HG03342 (cell line): Measurements from ENCODE around the gene CIB2.
"Not testable (repeated sequence)": the region's sequence is repeated elsewhere in the genome, so short reads cannot be mapped to it uniquely, and the experiment has no call there.

Source experiments
- ATAC-seq: cut with Tn5 transposase; IDR thresholded peaks from one replicate; pipeline ENCODE4 v1.9.1; 2021; ENCODE audit warnings: mild to moderate bottlenecking, moderate library complexity; ENCODE audit not compliant: unreplicated experiment

The CIB2 gene

GRCh38 chr15:78131295-78132061 lies at the start of gene CIB2:
CIB2 (minus strand) TSS chr15:78131445; CDS start chr15:78131215, 230 bp downstream.
- peak; percentile 79 for ATAC-seq

- ATAC-seq = no peak
Observed at GRCh38 chr15:78179906-78180305, 48.7 kb upstream of the CIB2 start.

- no peak for ATAC-seq
Observed at GRCh38 chr15:78179286-78179840, 48.1 kb upstream of the CIB2 start.

DNA sequence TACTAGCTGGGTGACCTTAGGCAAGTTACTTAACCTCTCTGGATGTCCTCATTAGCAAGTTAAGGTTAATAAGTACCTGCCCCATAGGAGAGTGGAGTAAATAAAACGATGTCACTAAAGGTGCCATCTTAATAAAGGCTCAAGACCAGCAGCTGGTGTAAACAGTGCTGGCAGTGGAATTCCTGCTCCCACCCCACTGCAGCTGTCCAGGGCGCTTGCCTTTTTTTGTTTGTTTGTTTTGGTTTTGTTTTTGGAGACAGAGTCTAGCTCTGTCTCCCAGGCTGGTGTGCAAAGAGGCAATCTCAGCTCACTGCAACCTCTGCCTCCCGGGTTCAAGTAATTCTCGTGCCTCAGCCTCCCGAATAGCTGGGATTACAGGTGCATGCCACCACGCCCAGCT lies 46.8 kb upstream of the CIB2 start:
- no peak for ATAC-seq

- no peak for ATAC-seq
Observed at GRCh38 chr15:78177447-78177873, 46.2 kb upstream of the CIB2 start.

GRCh38 chr15:78175330-78175729 lies 44.1 kb upstream of the CIB2 start:
- ATAC-seq = no peak

GRCh38 chr15:78174401-78174800 lies 43.2 kb upstream of the CIB2 start:
- ATAC-seq = no peak

DNA sequence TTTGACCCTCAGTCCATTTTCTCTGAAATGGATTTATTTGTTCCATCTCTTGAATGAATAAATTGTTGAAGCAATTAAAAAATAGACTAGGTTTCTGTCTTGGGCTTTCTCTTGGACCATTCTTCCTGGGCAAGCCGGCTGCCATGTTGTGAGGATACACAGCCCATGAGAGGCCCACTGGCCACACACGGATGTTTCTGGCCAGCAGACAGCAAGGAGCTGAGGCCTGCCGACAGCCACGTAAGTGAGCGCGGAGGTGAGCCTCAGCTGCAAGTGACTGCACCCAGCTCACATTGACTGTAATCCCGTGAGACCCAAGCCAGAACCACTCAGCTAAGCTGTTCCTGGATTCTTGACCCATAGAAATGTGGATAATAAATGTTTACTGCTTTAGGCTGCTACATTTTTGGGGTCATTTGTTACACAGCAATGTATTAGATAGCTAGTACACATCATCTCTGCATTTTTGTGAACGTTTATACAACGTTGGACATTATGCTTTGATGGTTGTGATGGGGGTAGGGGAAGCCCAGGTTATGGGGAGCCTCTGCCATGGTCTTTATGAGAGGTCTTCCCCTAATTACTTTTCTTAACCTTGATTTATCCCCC lies 40.7 kb upstream of the CIB2 start:
- ATAC-seq = no peak

- peak; percentile 70 for ATAC-seq
Observed at GRCh38 chr15:78170848-78171773, 39.9 kb upstream of the CIB2 start.

GRCh38 chr15:78168608-78169007 lies 37.4 kb upstream of the CIB2 start:
- no peak for ATAC-seq

DNA sequence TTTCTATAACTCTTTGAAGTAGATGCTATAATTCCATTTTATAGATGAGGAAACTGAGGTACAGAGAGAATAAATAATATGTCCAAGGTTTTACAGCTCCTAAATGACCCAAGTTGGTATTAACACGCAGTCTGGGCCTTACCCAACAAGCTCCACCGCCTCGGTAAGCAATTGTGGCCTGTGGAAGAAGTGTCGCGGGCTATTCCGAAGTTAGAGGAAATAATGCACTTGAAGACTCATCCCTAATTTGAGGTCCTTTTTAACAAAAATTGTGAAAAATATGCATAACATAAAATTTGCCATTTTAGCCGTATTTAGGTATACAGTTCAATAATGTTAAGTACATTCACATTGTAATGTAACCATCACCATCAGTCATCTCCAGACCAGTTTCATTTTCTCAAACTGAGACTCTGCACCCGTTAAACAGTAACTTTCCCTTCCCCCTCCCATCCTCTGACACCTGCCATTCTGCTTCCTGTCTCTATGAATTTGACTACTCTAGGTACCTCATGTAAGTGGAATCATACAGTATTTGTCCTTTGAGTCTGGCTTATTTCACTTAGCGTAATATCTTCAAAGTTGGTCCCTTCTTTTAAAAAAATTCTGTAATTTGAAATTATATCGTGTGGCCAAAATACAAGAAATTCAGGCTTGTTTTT lies 36.1 kb upstream of the CIB2 start:
- ATAC-seq = peak; percentile 74

DNA sequence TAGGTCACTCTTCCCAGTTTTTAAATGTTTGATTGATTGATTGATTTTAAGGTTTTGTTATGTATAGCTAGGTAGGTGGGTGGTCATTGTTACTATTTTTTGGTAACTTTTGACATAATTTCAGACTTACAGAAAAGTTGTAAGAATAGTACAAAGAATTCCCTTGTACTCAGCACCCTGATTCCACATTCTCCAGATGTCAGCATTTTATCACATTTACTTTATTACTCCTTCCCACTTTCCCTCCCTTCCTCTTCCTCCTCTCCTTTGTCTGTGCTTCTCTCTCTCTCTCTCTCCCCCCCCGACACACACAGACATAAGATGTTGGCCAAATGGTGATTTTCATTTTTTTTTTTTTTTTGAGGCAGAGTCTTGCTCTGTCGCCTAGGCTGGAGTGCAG lies 32.8 kb upstream of the CIB2 start:
- ATAC-seq = no peak

DNA sequence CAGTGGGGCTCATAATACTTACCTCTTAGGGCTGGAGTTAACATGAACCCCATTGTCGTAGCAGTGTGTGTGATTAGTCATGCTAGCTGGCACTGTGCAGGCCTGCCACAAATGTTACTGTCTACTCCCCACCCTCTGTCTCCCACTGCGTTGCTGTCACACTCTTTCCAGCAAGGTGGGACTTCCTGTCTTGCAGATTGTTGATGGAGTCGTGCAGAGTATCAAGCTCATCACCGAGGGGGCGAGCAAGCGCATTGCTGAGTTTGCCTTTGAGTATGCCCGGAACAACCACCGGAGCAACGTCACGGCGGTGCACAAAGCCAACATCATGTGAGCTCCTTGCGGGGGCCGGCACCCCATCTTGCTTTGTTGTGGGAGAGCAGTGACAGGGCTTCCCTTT lies 30.8 kb upstream of the CIB2 start:
- no peak for ATAC-seq

- ATAC-seq = no peak
Observed at GRCh38 chr15:78159395-78159794, 28.1 kb upstream of the CIB2 start.

GRCh38 chr15:78157203-78157602 lies 26.0 kb upstream of the CIB2 start:
- no peak for ATAC-seq

GRCh38 chr15:78156653-78157052 lies 25.4 kb upstream of the CIB2 start:
- ATAC-seq = no peak

GRCh38 chr15:78155355-78155939 lies 24.2 kb upstream of the CIB2 start:
- no peak for ATAC-seq

- ATAC-seq = no peak
Observed at GRCh38 chr15:78154955-78155354, 23.7 kb upstream of the CIB2 start.

GRCh38 chr15:78151075-78151474 lies 19.8 kb upstream of the CIB2 start:
- not testable (repeated sequence) for ATAC-seq
